Kidney (tissue), 14 donors: ENCODE results near the gene RAD51B. TPM values are rescaled to one million over a fixed set of nuclear protein-coding genes. Genes with fewer than 3 reads are reported as not detected.

Experiments
- DNase-seq, 5 donors: peaks; one replicate each; pipeline ENCODE4 v3.0.0-alpha.2; 2013 to 2020
- FAIRE-seq: peaks from 2 replicates; lab custom pipeline; 2012; peaks lifted over from hg19 to GRCh38; lab: Jason Lieb, UNC
- H3K27ac ChIP-seq, 2 donors: one replicate each; pipeline ENCODE4 v1.7.0; 2013; ENCODE audit warnings: low read depth in 2 of 2, low read length in 2 of 2, inconsistent platforms in 1 of 2
- H3K27me3 ChIP-seq: one replicate; pipeline ENCODE4 v1.7.1; 2013; ENCODE audit warnings: low read length, inconsistent platforms; ENCODE audit not compliant: control insufficient read depth, insufficient read depth
- H3K36me3 ChIP-seq, 3 donors: one replicate each; pipeline versions ENCODE4 v1.7.0 to v1.7.1; 2013; ENCODE audit warnings: low read length in 3 of 3, control low read depth in 1 of 3, inconsistent platforms in 1 of 3; ENCODE audit not compliant: insufficient read depth in 3 of 3, control insufficient read depth in 2 of 3
- H3K4me1 ChIP-seq, 3 donors: one replicate each; pipeline versions ENCODE4 v1.7.0 to v1.7.1; 2013; ENCODE audit warnings: low read length in 3 of 3, inconsistent platforms in 1 of 3, low read depth in 1 of 3; ENCODE audit not compliant: control insufficient read depth in 2 of 3, insufficient read depth in 2 of 3
- H3K4me3 ChIP-seq, 3 donors: one replicate each; pipeline versions ENCODE4 v1.7.0 to v1.8.1; 2013; ENCODE audit warnings: low read length in 3 of 3, control low read depth in 1 of 3, inconsistent platforms in 1 of 3
- H3K9ac ChIP-seq, 3 donors: one replicate each; pipeline versions ENCODE4 v1.7.0 to v1.7.1; 2013; ENCODE audit warnings: low read length in 3 of 3, control low read depth in 1 of 3, inconsistent platforms in 1 of 3
- H3K9me3 ChIP-seq, 3 donors: one replicate each; pipeline versions ENCODE4 v1.7.0 to v1.7.1; 2013; ENCODE audit warnings: low read length in 3 of 3, control low read depth in 1 of 3, inconsistent platforms in 1 of 3; ENCODE audit not compliant: control insufficient read depth in 2 of 3, insufficient read depth in 1 of 3
- CTCF ChIP-seq: IDR thresholded peaks from 3 replicates; pipeline ENCODE4 v1.5.1; 2012; ENCODE audit warnings: mild to moderate bottlenecking, moderate library complexity, borderline replicate concordance; ENCODE audit not compliant: insufficient read depth; ENCODE audit errors: extremely low read depth
- intact Hi-C: fragments of 100-400 bp; cut with DNase I; formaldehyde crosslinking; loops from one replicate; pipeline ENCODE4 v1.11.1; 2022
- polyA plus RNA-seq: library from polyadenylated mRNA; stranded (reverse); fragments of 350-450 nt; fragmentation: Illumina TruSeq; extraction: RNeasy Lipid Tissue Mini Kit (QIAGEN cat#74804); gene quantifications from one replicate; pipeline ENCODE4 v1.2.3, GENCODE V29; 2014; ENCODE audit warnings: low read depth, low replicate concordance; ENCODE audit not compliant: insufficient read depth
- total RNA-seq: library from RNA; stranded (reverse); fragmentation: NEBNext Ultra II Directional; extraction: Animal tissue kit (Norgen Biotek cat#: 25700); gene quantifications from one replicate; pipeline ENCODE4 v1.2.1, GENCODE V29; 2021
- donor health status: control.
- donor health status: control.
- donor health status: control.
- donor health status: control.
- donor health status: control.
- donor health status: DM: yes; HTN: yes; CAD: no.
- donor health status: Normal renal cell carcinoma (clear cell type).

RAD51B gene
- total and polyA plus RNA-seq, 2 donors from 2014 or later: 6.9 to 18.0 TPM

DNA sequence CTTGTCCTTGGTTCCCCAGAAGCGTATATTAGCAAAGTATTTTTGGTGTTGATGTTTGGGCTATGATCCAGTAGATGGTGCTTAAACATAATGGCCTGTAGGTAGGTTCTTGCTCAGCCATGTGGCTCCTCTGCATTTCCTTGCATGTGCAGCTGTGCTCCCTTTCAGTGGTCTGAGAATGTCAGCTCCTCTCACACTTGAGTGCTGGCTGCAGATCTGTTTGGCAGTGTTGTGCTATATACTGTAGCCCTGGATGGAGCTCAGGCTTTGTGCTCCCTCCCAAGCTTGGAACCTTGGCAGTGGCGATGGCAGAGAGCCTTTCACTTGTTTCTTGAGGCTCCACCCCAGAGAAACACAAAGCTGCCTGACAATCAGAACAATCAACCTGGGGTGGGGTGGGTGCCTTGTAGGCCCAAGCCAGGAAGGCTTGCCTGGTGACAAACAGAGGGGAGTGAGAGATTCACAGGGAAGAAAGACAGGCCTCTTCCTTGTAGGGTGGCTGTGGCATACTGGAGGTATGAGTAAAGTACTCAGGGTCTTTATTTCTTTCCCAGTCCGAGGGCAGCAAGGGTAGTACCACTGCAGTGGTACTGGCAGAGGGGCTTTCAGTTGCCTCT is 255.3 kb downstream of the RAD51B start:
- H3K9ac ChIP-seq: no peak overlapping the region
- no peaks in the 10 kb centered on the region for H3K36me3 ChIP-seq
- TF ChIP-seq CTCF: no peak
- DNase-seq (no peak), FAIRE-seq (no peak)
- intact Hi-C loops: no loop called here
- H3K27ac ChIP-seq: no peak overlapping the region
- H3K4me1 ChIP-seq: no peaks in the 10 kb centered on the region
- peaks cover 0 to 10% (median 0%) of the 10 kb centered on the region in 3 donors for H3K9me3 ChIP-seq
- H3K4me3 ChIP-seq: no peak overlapping the region
- no peaks in the 10 kb centered on the region for H3K27me3 ChIP-seq

DNA sequence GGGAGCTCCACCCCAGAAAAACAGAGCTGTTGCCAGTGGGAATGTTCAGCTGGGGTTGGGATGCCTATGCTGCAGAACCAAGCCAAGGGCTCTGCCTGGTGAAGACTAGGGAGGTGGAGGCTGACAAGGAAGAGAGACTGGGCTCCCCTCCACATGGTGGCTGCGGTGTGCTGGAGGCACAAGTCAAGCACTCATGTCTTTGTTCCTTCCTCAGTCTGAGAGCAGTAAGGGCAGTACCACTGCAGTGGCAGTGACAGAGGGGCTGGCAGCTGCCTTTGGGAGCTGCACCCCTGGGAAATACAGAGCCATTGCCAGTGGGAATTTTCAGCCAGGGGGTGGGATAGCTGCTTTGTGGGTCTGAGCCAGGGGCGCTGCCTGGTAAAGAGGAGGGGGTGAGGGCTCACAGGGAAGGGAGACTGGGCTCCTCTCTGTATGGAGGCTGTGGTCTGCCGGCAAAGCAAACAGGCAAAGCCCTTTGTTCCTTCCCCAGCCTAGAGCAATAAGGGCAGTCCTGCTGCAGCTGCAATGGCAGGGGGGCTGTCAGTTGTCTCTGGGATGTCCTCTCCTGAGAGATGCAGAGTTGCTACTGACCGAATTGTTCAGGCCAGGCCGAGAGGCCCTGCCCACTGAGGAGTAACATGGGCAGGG is 255.9 kb downstream of the RAD51B start:
- intact Hi-C loops: no loop called here
- FAIRE-seq: no peak
- DNase-seq: no peak
- Histone ChIP-seq H3K4me1 (no peaks in the 10 kb centered on the region), H3K27me3 (no peaks in the 10 kb centered on the region), H3K9ac (no peak overlapping the region), H3K9me3 (peaks cover 0 to 10% (median 0%) of the 10 kb centered on the region in 3 donors), H3K4me3 (no peak overlapping the region), H3K36me3 (no peaks in the 10 kb centered on the region), H3K27ac (no peak overlapping the region)
- no peak for TF ChIP-seq CTCF

GRCh38 chr14:68076451-68076850 is 256.9 kb downstream of the RAD51B start:
- Histone ChIP-seq H3K36me3 (no peaks in the 10 kb centered on the region), H3K4me1 (no peaks in the 10 kb centered on the region), H3K4me3 (no peak overlapping the region), H3K27ac (no peak overlapping the region), H3K9me3 (peaks cover 0 to 10% (median 0%) of the 10 kb centered on the region in 3 donors), H3K9ac (no peak overlapping the region), H3K27me3 (no peaks in the 10 kb centered on the region)
- TF ChIP-seq CTCF: no peak
- FAIRE-seq: no peak
- intact Hi-C loops: no loop called here
- DNase-seq: no peak
